ENCODE results near the gene TMEM139. TPM values are rescaled to one million over a fixed set of nuclear protein-coding genes. Genes with fewer than 3 reads are reported as not detected.

The TMEM139 gene
- polyA plus RNA-seq, 3 donors: 0.55 TPM; not detected in 2

GRCh38 chr7:143244321-143244720, 40.4 kb upstream of the TMEM139 start:
- Mint-ChIP-seq H3K36me3 (no peaks in the 10 kb centered on the region), H3K4me3 (no peak overlapping the region), H3K4me1 (peaks cover 77% of the 10 kb centered on the region), H3K27ac (peak overlapping the region in 6 of 7 donors; percentile 51 to 88 (median 78)), H3K9me3 (peaks cover 0 to 4% (median 0%) of the 10 kb centered on the region in 7 donors), H3K27me3 (ENCODE audit: low read depth in 3 of 3) (peaks cover 0 to 1% (median 0%) of the 10 kb centered on the region in 3 donors)
- Histone ChIP-seq H3K79me2 (ENCODE audit: insufficient read depth, low read length) (no peaks in the 10 kb centered on the region), H3K36me3 (replicated peaks in 1 of 2; ENCODE audit: control insufficient read depth in 1 of 2, insufficient read depth in 2 of 2, low read length in 2 of 2) (no peaks in the 10 kb centered on the region), H2AFZ (ENCODE audit: insufficient read depth, low read depth, low read length, poor library complexity, severe bottlenecking) (no peak overlapping the region), H3K27ac (ENCODE audit: low read depth in 1 of 2, low read length in 2 of 2) (peak overlapping the region in 1 of 2 donors; percentile 87), H3K9ac (ENCODE audit: insufficient read depth, low read length, poor library complexity, severe bottlenecking) (no peak overlapping the region), H3K4me2 (replicated peaks; ENCODE audit: extremely low read depth, low read length, poor library complexity, severe bottlenecking) (no peak overlapping the region), H3K4me1 (ENCODE audit: control insufficient read depth in 1 of 2, insufficient read depth in 2 of 2, low read length in 2 of 2) (peaks cover 70 to 95% of the 10 kb centered on the region in 2 donors), H3K9me3 (replicated peaks in 1 of 2; ENCODE audit: control insufficient read depth in 1 of 2, insufficient read depth in 1 of 2, low read length in 2 of 2) (no peaks in the 10 kb centered on the region), H4K20me1 (ENCODE audit: insufficient read depth, low read length) (no peaks in the 10 kb centered on the region), H3K4me3 (replicated peaks in 1 of 3; ENCODE audit: low read depth in 2 of 3, low read length in 3 of 3) (peak overlapping the region in 1 of 3 experiments; percentile 52), H3K27me3 (ENCODE audit: control insufficient read depth in 2 of 2, insufficient read depth in 2 of 2, low read length in 2 of 2) (no peaks in the 10 kb centered on the region)
- DNase-seq: no peak
- WGBS (ENCODE audit: insufficient coverage): no CpG with 5 or more reads among the region's 1 CpG
- no peak for TF ChIP-seq CTCF (IDR thresholded peaks at IDR 0.05)
- intact Hi-C loops (cut with micrococcal nuclease): loop anchor here in 1 of 2 donors (5.0 to 10.0 kb wide), 3 partner anchors 43 to 170 kb away; partner anchors contain the start of genes CASP2 and ZYX

GRCh38 chr7:143245123-143245522, 39.6 kb upstream of the TMEM139 start:
- H4K20me1 ChIP-seq (ENCODE audit: insufficient read depth, low read length): no peaks in the 10 kb centered on the region
- H3K9ac ChIP-seq (ENCODE audit: insufficient read depth, low read length, poor library complexity, severe bottlenecking): no peak overlapping the region
- H3K9me3 Mint-ChIP-seq: peaks cover 0 to 4% (median 0%) of the 10 kb centered on the region in 7 donors
- H3K79me2 ChIP-seq (ENCODE audit: insufficient read depth, low read length): no peaks in the 10 kb centered on the region
- H3K4me1 Mint-ChIP-seq: peaks cover 78% of the 10 kb centered on the region
- no peak for TF ChIP-seq CTCF (IDR thresholded peaks at IDR 0.05)
- WGBS (ENCODE audit: insufficient coverage): 63% methylated on average over 1 of the region's 3 CpGs
- H3K36me3 ChIP-seq (replicated peaks in 1 of 2; ENCODE audit: control insufficient read depth in 1 of 2, insufficient read depth in 2 of 2, low read length in 2 of 2): no peaks in the 10 kb centered on the region
- intact Hi-C loops (cut with micrococcal nuclease): loop anchor here (5.0 to 10.0 kb wide), 2 partner anchors 57 to 170 kb away; no protein-coding TSS in a partner anchor
- H3K27ac Mint-ChIP-seq: peak overlapping the region; percentile 74 to 95 (median 88)
- peak overlapping the region; percentile 25 to 65 for H3K4me3 Mint-ChIP-seq
- H3K4me3 ChIP-seq (replicated peaks in 1 of 3; ENCODE audit: low read depth in 2 of 3, low read length in 3 of 3): peak overlapping the region in 1 of 3 experiments; percentile 52
- DNase-seq: peak; percentile 53 to 82 (median 70)
- H3K27me3 Mint-ChIP-seq (ENCODE audit: low read depth in 3 of 3): peaks cover 0 to 1% (median 0%) of the 10 kb centered on the region in 3 donors
- no peak overlapping the region for H2AFZ ChIP-seq (ENCODE audit: insufficient read depth, low read depth, low read length, poor library complexity, severe bottlenecking)
- no peaks in the 10 kb centered on the region for H3K36me3 Mint-ChIP-seq
- no peaks in the 10 kb centered on the region for H3K27me3 ChIP-seq (ENCODE audit: control insufficient read depth in 2 of 2, insufficient read depth in 2 of 2, low read length in 2 of 2)
- peak overlapping the region; percentile 34 to 87 for H3K27ac ChIP-seq (ENCODE audit: low read depth in 1 of 2, low read length in 2 of 2)
- no peaks in the 10 kb centered on the region for H3K9me3 ChIP-seq (replicated peaks in 1 of 2; ENCODE audit: control insufficient read depth in 1 of 2, insufficient read depth in 1 of 2, low read length in 2 of 2)
- peaks cover 70 to 94% of the 10 kb centered on the region in 2 donors for H3K4me1 ChIP-seq (ENCODE audit: control insufficient read depth in 1 of 2, insufficient read depth in 2 of 2, low read length in 2 of 2)
- peak overlapping the region; percentile 57 for H3K4me2 ChIP-seq (replicated peaks; ENCODE audit: extremely low read depth, low read length, poor library complexity, severe bottlenecking)
